ENCODE results near the gene SLC6A16.
"Not testable (repeated sequence)": the region's sequence is repeated elsewhere in the genome, so short reads cannot be mapped to it uniquely, and the experiment has no call there.

SLC6A16 gene

GRCh38 chr19:49301165-49301865, 23.7 kb downstream of the SLC6A16 start:
- no peaks in the 10 kb centered on the region for H3K36me3 ChIP-seq (ENCODE audit: control insufficient read depth, insufficient read depth, low read length)
- no peak overlapping the region for H3K4me3 ChIP-seq (ENCODE audit: insufficient read depth, low read depth, low read length, poor library complexity, severe bottlenecking)
- H3K9me3 ChIP-seq (ENCODE audit: control insufficient read depth, low read length) = no peaks in the 10 kb centered on the region
- no peaks in the 10 kb centered on the region for H3K27me3 ChIP-seq (replicated peaks; ENCODE audit: control insufficient read depth, insufficient read depth, low read length, poor library complexity, severe bottlenecking)
- H3K4me1 ChIP-seq (ENCODE audit: control insufficient read depth, insufficient read depth, low read length, poor library complexity, severe bottlenecking) = no peaks in the 10 kb centered on the region
- DNase-seq = peak; percentile 42 to 70 (median 57)
- H3K27ac ChIP-seq (ENCODE audit: insufficient read depth, low read length, poor library complexity, severe bottlenecking) = no peak overlapping the region

GRCh38 chr19:49298653-49299052, 26.3 kb downstream of the SLC6A16 start:
- not testable (repeated sequence) for H3K27me3 ChIP-seq (replicated peaks; ENCODE audit: control insufficient read depth, insufficient read depth, low read length, poor library complexity, severe bottlenecking); H3K36me3 ChIP-seq (ENCODE audit: control insufficient read depth, insufficient read depth, low read length); DNase-seq; H3K4me1 ChIP-seq (ENCODE audit: control insufficient read depth, insufficient read depth, low read length, poor library complexity, severe bottlenecking); H3K4me3 ChIP-seq (ENCODE audit: insufficient read depth, low read depth, low read length, poor library complexity, severe bottlenecking); H3K9me3 ChIP-seq (ENCODE audit: control insufficient read depth, low read length); H3K27ac ChIP-seq (ENCODE audit: insufficient read depth, low read length, poor library complexity, severe bottlenecking)

- H3K27ac ChIP-seq (ENCODE audit: insufficient read depth, low read length, poor library complexity, severe bottlenecking) = no peak overlapping the region
- no peaks in the 10 kb centered on the region for H3K9me3 ChIP-seq (ENCODE audit: control insufficient read depth, low read length)
- H3K36me3 ChIP-seq (ENCODE audit: control insufficient read depth, insufficient read depth, low read length) = no peaks in the 10 kb centered on the region
- no peak overlapping the region for H3K4me3 ChIP-seq (ENCODE audit: insufficient read depth, low read depth, low read length, poor library complexity, severe bottlenecking)
- H3K27me3 ChIP-seq (replicated peaks; ENCODE audit: control insufficient read depth, insufficient read depth, low read length, poor library complexity, severe bottlenecking) = no peaks in the 10 kb centered on the region
- no peak for DNase-seq
- no peaks in the 10 kb centered on the region for H3K4me1 ChIP-seq (ENCODE audit: control insufficient read depth, insufficient read depth, low read length, poor library complexity, severe bottlenecking)
Measured at GRCh38 chr19:49297403-49297802, 27.6 kb downstream of the SLC6A16 start.

- H3K4me1 ChIP-seq (ENCODE audit: control insufficient read depth, insufficient read depth, low read length, poor library complexity, severe bottlenecking) = no peaks in the 10 kb centered on the region
- H3K27ac ChIP-seq (ENCODE audit: insufficient read depth, low read length, poor library complexity, severe bottlenecking) = no peak overlapping the region
- H3K9me3 ChIP-seq (ENCODE audit: control insufficient read depth, low read length) = no peaks in the 10 kb centered on the region
- no peak for DNase-seq
- H3K36me3 ChIP-seq (ENCODE audit: control insufficient read depth, insufficient read depth, low read length) = no peaks in the 10 kb centered on the region
- no peaks in the 10 kb centered on the region for H3K27me3 ChIP-seq (replicated peaks; ENCODE audit: control insufficient read depth, insufficient read depth, low read length, poor library complexity, severe bottlenecking)
- H3K4me3 ChIP-seq (ENCODE audit: insufficient read depth, low read depth, low read length, poor library complexity, severe bottlenecking) = no peak overlapping the region
Measured at GRCh38 chr19:49295208-49295880, 29.6 kb downstream of the SLC6A16 start.

GRCh38 chr19:49294401-49294800, 30.6 kb downstream of the SLC6A16 start:
- no peak overlapping the region for H3K4me3 ChIP-seq (ENCODE audit: insufficient read depth, low read depth, low read length, poor library complexity, severe bottlenecking)
- H3K36me3 ChIP-seq (ENCODE audit: control insufficient read depth, insufficient read depth, low read length) = no peaks in the 10 kb centered on the region
- no peaks in the 10 kb centered on the region for H3K27me3 ChIP-seq (replicated peaks; ENCODE audit: control insufficient read depth, insufficient read depth, low read length, poor library complexity, severe bottlenecking)
- no peak for DNase-seq
- H3K4me1 ChIP-seq (ENCODE audit: control insufficient read depth, insufficient read depth, low read length, poor library complexity, severe bottlenecking) = no peaks in the 10 kb centered on the region
- H3K27ac ChIP-seq (ENCODE audit: insufficient read depth, low read length, poor library complexity, severe bottlenecking) = no peak overlapping the region
- H3K9me3 ChIP-seq (ENCODE audit: control insufficient read depth, low read length) = no peaks in the 10 kb centered on the region

GRCh38 chr19:49290517-49290916, 34.5 kb downstream of the SLC6A16 start:
- Histone ChIP-seq H3K4me1 (ENCODE audit: control insufficient read depth, insufficient read depth, low read length, poor library complexity, severe bottlenecking) (no peaks in the 10 kb centered on the region), H3K27ac (ENCODE audit: insufficient read depth, low read length, poor library complexity, severe bottlenecking) (no peak overlapping the region), H3K9me3 (ENCODE audit: control insufficient read depth, low read length) (no peaks in the 10 kb centered on the region), H3K36me3 (ENCODE audit: control insufficient read depth, insufficient read depth, low read length) (no peaks in the 10 kb centered on the region), H3K27me3 (replicated peaks; ENCODE audit: control insufficient read depth, insufficient read depth, low read length, poor library complexity, severe bottlenecking) (no peaks in the 10 kb centered on the region), H3K4me3 (ENCODE audit: insufficient read depth, low read depth, low read length, poor library complexity, severe bottlenecking) (no peak overlapping the region)
- no peak for DNase-seq

- DNase-seq; H3K36me3 ChIP-seq (ENCODE audit: control insufficient read depth, insufficient read depth, low read length); H3K4me1 ChIP-seq (ENCODE audit: control insufficient read depth, insufficient read depth, low read length, poor library complexity, severe bottlenecking); H3K27ac ChIP-seq (ENCODE audit: insufficient read depth, low read length, poor library complexity, severe bottlenecking); H3K9me3 ChIP-seq (ENCODE audit: control insufficient read depth, low read length); H3K27me3 ChIP-seq (replicated peaks; ENCODE audit: control insufficient read depth, insufficient read depth, low read length, poor library complexity, severe bottlenecking); H3K4me3 ChIP-seq (ENCODE audit: insufficient read depth, low read depth, low read length, poor library complexity, severe bottlenecking): not testable (repeated sequence)
Measured at GRCh38 chr19:49289286-49289685, 35.7 kb downstream of the SLC6A16 start.

GRCh38 chr19:49288205-49288604, 36.8 kb downstream of the SLC6A16 start:
- H3K27me3 ChIP-seq (replicated peaks; ENCODE audit: control insufficient read depth, insufficient read depth, low read length, poor library complexity, severe bottlenecking); DNase-seq; H3K9me3 ChIP-seq (ENCODE audit: control insufficient read depth, low read length); H3K4me3 ChIP-seq (ENCODE audit: insufficient read depth, low read depth, low read length, poor library complexity, severe bottlenecking); H3K27ac ChIP-seq (ENCODE audit: insufficient read depth, low read length, poor library complexity, severe bottlenecking); H3K4me1 ChIP-seq (ENCODE audit: control insufficient read depth, insufficient read depth, low read length, poor library complexity, severe bottlenecking); H3K36me3 ChIP-seq (ENCODE audit: control insufficient read depth, insufficient read depth, low read length): not testable (repeated sequence)

GRCh38 chr19:49287141-49287770, 37.7 kb downstream of the SLC6A16 start:
- no peaks in the 10 kb centered on the region for H3K36me3 ChIP-seq (ENCODE audit: control insufficient read depth, insufficient read depth, low read length)
- H3K4me1 ChIP-seq (ENCODE audit: control insufficient read depth, insufficient read depth, low read length, poor library complexity, severe bottlenecking) = no peaks in the 10 kb centered on the region
- H3K27me3 ChIP-seq (replicated peaks; ENCODE audit: control insufficient read depth, insufficient read depth, low read length, poor library complexity, severe bottlenecking) = no peaks in the 10 kb centered on the region
- H3K9me3 ChIP-seq (ENCODE audit: control insufficient read depth, low read length) = no peaks in the 10 kb centered on the region
- H3K27ac ChIP-seq (ENCODE audit: insufficient read depth, low read length, poor library complexity, severe bottlenecking) = no peak overlapping the region
- no peak overlapping the region for H3K4me3 ChIP-seq (ENCODE audit: insufficient read depth, low read depth, low read length, poor library complexity, severe bottlenecking)
- no peak for DNase-seq

GRCh38 chr19:49282184-49282583, 42.8 kb downstream of the SLC6A16 start:
- DNase-seq = no peak
- no peaks in the 10 kb centered on the region for H3K27me3 ChIP-seq (replicated peaks; ENCODE audit: control insufficient read depth, insufficient read depth, low read length, poor library complexity, severe bottlenecking)
- H3K36me3 ChIP-seq (ENCODE audit: control insufficient read depth, insufficient read depth, low read length) = no peaks in the 10 kb centered on the region
- H3K4me1 ChIP-seq (ENCODE audit: control insufficient read depth, insufficient read depth, low read length, poor library complexity, severe bottlenecking) = no peaks in the 10 kb centered on the region
- H3K4me3 ChIP-seq (ENCODE audit: insufficient read depth, low read depth, low read length, poor library complexity, severe bottlenecking) = no peak overlapping the region
- H3K9me3 ChIP-seq (ENCODE audit: control insufficient read depth, low read length) = no peaks in the 10 kb centered on the region
- H3K27ac ChIP-seq (ENCODE audit: insufficient read depth, low read length, poor library complexity, severe bottlenecking) = no peak overlapping the region

Measured in effector memory CD4-positive, alpha-beta T cell (primary cell).